ENCODE measurements around the gene CD1D. TPM values are rescaled to one million over a fixed set of nuclear protein-coding genes. Genes with fewer than 3 reads are reported as not detected.

The CD1D gene
- total RNA-seq, 2 donors from 2014 or later = 4.6 to 7.9 TPM

- no peak for TF ChIP-seq CTCF (IDR thresholded peaks at IDR 0.05)
- Histone ChIP-seq H3K36me3 (no peaks in the 10 kb centered on the region), H3K4me3 (no peak overlapping the region), H3K4me1 (no peaks in the 10 kb centered on the region), H3K9ac (ENCODE audit: low read depth in 2 of 2, low read length in 2 of 2) (no peak overlapping the region), H3K9me3 (no peaks in the 10 kb centered on the region), H3K27ac (no peak overlapping the region), H3K27me3 (no peaks in the 10 kb centered on the region)
- DNase-seq = no peak
- intact Hi-C loops (cut with DNase I) = no loop called here
Observed at GRCh38 chr1:158199849-158200248, 19.2 kb downstream of the CD1D start.

GRCh38 chr1:158200527-158200926 is 19.8 kb downstream of the CD1D start:
- no peak for DNase-seq
- no peak for TF ChIP-seq CTCF (IDR thresholded peaks at IDR 0.05)
- Histone ChIP-seq H3K27ac (no peak overlapping the region), H3K9me3 (no peaks in the 10 kb centered on the region), H3K4me3 (no peak overlapping the region), H3K4me1 (no peaks in the 10 kb centered on the region), H3K9ac (ENCODE audit: low read depth in 2 of 2, low read length in 2 of 2) (no peak overlapping the region), H3K27me3 (no peaks in the 10 kb centered on the region), H3K36me3 (no peaks in the 10 kb centered on the region)
- intact Hi-C loops (cut with DNase I) = no loop called here

DNA sequence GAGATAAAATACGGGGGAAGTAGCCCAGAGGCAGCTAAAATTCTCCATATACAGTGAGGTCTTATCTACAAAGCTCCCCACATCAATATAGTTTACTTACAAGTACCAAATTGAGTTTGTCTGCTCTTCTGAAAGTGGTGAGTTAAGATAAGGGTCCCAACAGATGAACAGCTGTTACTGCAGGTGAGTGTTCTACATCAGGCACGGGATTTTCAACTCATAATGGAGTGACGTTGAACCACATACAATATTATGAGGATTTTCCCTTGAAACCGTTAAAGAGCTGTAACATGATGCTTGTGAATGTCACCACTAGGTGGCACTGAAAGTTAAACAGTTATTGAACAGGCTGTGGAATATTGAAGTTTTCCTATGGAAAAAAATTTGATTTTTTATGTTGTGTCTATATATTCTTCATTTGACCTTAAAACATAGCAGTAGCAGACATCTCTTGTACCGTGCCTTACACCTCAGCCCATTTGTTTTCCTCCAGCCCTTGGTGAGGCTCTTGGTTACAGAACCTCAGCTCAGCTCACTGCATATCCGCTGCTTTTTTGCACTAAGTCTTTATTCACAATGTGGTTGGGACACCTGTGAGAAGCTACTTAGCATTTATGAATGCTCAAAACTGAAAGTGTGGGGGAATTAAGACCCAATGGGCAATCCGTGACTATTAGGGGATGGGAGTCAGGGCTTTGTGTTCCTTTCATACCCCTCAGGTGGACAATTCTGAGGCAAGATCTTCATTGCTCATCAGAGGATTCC is 23.2 kb downstream of the CD1D start:
- H3K9me3 ChIP-seq = no peaks in the 10 kb centered on the region
- H3K36me3 ChIP-seq = no peaks in the 10 kb centered on the region
- peak; percentile 40 for DNase-seq
- no peak overlapping the region for H3K9ac ChIP-seq (ENCODE audit: low read depth in 2 of 2, low read length in 2 of 2)
- peak; percentile 70 for TF ChIP-seq CTCF (IDR thresholded peaks at IDR 0.05)
- intact Hi-C loops (cut with DNase I) = loop anchor here (2.0 kb wide), 2 partner anchors 795 to 867 kb away; no protein-coding TSS in a partner anchor
- H3K27me3 ChIP-seq = no peaks in the 10 kb centered on the region
- H3K27ac ChIP-seq = no peak overlapping the region
- H3K4me3 ChIP-seq = no peak overlapping the region
- no peaks in the 10 kb centered on the region for H3K4me1 ChIP-seq

- H3K27me3 ChIP-seq = no peaks in the 10 kb centered on the region
- H3K9ac ChIP-seq (ENCODE audit: low read depth in 2 of 2, low read length in 2 of 2) = no peak overlapping the region
- H3K4me3 ChIP-seq = no peak overlapping the region
- H3K36me3 ChIP-seq = no peaks in the 10 kb centered on the region
- TF ChIP-seq CTCF (IDR thresholded peaks at IDR 0.05) = no peak
- H3K9me3 ChIP-seq = no peaks in the 10 kb centered on the region
- intact Hi-C loops (cut with DNase I) = loop anchor here (2.0 kb wide), 2 partner anchors 794 to 866 kb away; no protein-coding TSS in a partner anchor
- H3K4me1 ChIP-seq = no peaks in the 10 kb centered on the region
- DNase-seq = no peak
- no peak overlapping the region for H3K27ac ChIP-seq
Observed at GRCh38 chr1:158204458-158204827, 23.7 kb downstream of the CD1D start.

DNA sequence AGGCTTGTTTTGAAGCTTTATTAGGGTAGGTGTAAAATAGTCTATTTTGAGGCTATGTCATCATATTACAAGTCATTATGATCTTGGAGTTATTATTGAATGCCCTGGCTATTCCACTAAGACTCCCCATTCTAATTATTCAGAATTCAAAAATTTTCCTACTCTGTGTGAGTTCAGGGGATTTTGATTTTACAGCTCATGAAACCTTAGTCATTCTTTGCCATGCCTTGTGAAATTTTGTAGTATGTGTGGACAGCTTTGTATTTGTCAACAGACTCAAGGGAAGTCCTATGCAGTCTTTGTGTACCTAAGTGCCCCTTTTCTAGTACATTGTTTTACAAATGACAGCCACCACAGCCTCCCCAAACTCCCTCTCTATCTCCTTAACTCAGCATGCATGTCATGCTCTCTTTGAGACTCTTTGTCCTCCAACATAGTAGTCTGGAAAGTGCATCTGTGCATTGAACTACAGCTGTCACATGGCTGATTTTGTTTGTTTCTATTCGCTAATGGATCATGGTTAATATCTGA is 28.0 kb downstream of the CD1D start:
- Histone ChIP-seq H3K4me1 (no peaks in the 10 kb centered on the region), H3K9ac (ENCODE audit: low read depth in 2 of 2, low read length in 2 of 2) (no peak overlapping the region), H3K9me3 (no peaks in the 10 kb centered on the region), H3K4me3 (no peak overlapping the region), H3K27me3 (no peaks in the 10 kb centered on the region), H3K27ac (no peak overlapping the region), H3K36me3 (no peaks in the 10 kb centered on the region)
- intact Hi-C loops (cut with DNase I) = no loop called here
- DNase-seq = no peak
- TF ChIP-seq CTCF (IDR thresholded peaks at IDR 0.05) = no peak

Measured in colonic mucosa (tissue), 4 donors.